Hematopoietic multipotent progenitor cell treated with erythropoietin and hydrocortisone succinate and interleukin-3 and kit ligand, for 8 days (in vitro differentiated cells): ENCODE data around the gene UBE2C.

Source experiments
- DNase-seq: peaks from one replicate; pipeline ENCODE4 v3.0.0-alpha.2; 2015

Gene UBE2C

GRCh38 chr20:45833883-45834796, 21.7 kb downstream of the UBE2C start:
- no peak for DNase-seq

DNA sequence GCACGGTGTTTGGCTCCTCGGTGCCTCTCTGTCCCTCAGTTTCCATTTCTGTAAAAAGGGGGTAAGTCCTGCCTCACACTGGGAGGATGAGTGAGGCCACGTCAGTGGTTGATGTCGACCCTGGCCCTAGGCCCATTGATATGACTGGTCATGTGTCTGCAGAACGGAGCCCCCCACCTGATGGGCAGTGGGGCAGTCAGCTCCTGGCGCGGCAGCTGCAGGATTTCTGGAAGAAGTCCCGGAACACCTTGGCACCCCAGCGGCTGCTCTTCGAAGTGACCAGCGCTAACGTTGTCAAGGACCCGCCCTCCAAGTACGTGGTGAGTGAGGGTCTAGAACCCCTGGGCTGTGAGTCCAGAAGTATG, 22.3 kb downstream of the UBE2C start:
- DNase-seq = no peak

DNA sequence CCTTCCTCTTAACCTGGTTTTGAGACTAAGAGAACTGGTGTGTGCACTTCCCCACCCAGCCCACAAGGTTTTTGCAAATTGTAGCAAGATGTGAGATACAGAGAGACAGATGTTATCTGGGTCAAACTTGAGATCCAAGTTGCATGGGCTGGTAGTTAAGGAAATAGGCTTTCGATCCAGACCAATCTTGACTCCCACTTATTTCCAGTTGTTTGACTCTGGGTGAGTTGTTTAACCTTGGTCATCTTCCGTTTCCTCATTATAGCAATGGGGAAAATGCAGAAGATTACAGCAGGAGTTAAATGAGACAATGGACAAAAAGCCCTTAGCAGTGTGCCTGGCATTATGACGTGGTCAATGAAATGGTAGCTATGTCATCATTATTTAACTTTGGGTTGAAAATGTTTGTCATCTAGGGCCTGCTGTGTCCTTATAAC, 22.9 kb downstream of the UBE2C start:
- DNase-seq = no peak

GRCh38 chr20:45835825-45836224, 23.4 kb downstream of the UBE2C start:
- DNase-seq = peak; percentile 43

- DNase-seq = peak; percentile 80
Observed at GRCh38 chr20:45836841-45837240, 24.4 kb downstream of the UBE2C start.

DNA sequence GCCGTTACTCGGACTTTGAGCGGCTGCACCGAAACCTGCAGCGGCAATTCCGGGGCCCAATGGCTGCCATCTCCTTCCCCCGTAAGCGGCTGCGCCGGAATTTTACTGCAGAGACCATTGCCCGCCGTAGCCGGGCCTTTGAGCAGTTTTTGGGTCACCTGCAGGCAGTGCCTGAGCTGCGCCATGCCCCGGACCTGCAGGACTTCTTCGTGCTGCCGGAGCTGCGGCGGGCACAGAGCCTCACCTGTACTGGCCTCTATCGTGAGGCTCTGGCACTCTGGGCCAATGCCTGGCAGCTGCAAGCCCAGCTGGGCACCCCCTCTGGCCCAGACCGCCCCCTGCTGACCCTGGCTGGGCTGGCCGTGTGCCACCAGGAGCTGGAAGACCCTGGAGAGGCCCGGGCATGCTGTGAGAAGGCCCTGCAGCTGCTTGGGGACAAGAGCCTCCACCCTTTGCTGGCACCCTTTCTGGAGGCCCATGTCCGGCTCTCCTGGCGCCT, 28.3 kb downstream of the UBE2C start:
- DNase-seq = no peak

GRCh38 chr20:45841407-45842129, 29.1 kb downstream of the UBE2C start:
- DNase-seq = no peak

DNA sequence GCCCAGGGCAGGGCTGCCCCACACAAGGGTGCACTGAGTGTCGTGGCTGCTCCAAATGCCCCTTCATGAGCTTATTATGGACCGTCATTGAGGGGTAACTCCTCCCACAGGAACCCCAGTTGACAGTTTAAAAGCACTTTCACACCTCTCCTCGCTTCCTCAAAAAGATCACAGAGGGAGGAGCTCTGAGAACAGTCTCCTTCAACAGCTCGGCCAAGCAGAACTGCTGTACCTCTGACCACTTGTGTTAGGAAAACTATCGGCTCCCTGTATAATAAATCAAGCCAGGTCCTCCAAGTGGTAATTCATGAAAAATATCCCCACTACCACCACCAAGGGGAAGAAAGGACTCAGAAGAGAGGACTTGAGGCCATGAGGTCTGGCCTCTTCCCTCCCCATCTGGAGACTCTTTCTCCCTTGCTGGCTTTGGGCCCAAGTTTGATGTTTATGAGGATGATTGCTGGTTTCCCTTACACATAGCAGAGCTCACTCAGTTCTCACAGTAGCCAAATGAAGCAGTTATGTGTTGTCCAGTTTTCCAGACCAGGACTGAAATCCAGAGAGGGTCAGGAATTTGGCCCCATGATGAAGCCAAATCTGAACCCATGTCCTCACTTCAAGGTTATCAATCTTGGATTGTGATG, 29.8 kb downstream of the UBE2C start:
- DNase-seq = no peak

DNA sequence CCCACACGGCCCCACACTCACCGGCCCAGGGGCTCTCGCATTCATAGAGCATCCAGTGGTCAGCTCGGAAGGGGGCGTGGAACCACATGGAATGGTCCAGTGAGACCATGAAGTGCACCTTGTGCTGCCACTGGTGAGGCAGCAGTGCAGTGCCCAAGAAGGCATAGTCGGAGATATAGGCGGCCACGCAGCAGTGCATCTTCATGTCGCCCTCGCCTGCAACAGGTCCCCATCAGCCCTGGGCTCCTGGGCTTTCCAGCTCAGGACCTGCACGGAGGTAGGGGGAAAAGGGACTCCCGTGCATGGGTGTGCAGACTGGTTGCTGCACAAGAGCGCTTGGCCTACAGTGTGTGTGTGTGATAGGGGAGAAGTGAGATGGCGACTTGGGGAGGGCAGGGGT, 31.1 kb downstream of the UBE2C start:
- DNase-seq = no peak

DNA sequence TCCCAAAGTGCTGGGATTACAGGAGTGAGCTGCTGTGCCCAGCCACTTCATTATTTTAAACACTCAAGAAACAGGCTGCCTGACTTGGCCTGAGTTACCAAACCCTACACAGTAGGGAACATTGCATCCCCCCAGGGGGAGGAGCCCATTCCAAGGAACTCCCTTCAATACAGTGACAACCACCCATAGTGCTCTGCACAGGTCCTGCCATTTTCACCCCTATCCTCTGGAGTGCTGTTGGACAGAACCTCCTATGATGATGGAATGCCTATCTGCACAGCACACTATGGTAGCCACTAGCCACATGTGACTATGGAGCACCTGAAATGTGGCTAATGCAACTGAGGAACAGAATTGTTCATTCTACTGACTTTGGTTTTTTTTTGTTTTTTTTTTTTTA, 33.0 kb downstream of the UBE2C start:
- no peak for DNase-seq

- no peak for DNase-seq
Observed at GRCh38 chr20:45848421-45848820, 36.0 kb downstream of the UBE2C start.

GRCh38 chr20:45848969-45849582, 36.6 kb downstream of the UBE2C start:
- DNase-seq = no peak

DNA sequence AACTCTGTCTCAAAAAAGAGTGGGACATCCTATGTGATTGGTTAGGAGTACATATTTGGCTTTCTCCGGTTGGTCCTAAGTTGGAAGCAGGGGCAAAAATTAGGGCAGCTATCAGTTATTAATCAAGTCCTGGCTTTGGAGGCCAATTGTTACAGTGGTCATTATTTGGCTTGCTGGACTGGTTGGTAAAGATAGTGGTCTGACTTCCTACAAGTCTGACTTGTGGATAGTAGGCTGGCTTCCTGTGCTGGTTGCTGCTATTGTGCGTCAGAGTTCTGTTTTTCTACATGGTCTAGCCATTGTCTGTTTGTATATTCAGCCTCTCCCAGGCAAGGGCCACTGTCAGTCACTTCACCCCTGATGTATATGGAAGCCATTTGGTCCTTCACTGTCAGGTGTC, 37.8 kb downstream of the UBE2C start:
- no peak for DNase-seq

GRCh38 chr20:45850926-45851325, 38.5 kb downstream of the UBE2C start:
- peak; percentile 86 for DNase-seq

- no peak for DNase-seq
Observed at GRCh38 chr20:45851501-45851900, 39.1 kb downstream of the UBE2C start.

- DNase-seq = peak; percentile 50
Observed at GRCh38 chr20:45852326-45852725, 39.9 kb downstream of the UBE2C start.

DNA sequence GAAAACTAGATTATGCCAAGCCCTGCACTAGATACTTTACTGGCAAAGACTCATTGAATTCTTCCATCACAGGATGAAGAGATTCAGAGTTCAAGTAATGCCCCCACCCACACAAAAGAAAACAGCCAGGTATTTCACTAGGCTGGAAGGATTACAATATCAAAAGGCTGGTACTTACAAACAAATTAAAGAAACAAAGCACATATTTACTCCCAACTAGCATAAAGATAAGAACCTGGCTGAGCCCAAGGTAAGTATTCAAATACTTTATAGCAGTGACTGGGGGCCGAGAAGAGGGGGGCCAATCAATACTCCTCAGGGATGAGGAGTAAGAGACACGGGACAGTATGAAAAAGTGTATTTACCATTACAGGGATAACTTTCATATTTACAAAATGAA, 41.0 kb downstream of the UBE2C start:
- no peak for DNase-seq

- peak; percentile 100 for DNase-seq
Observed at GRCh38 chr20:45857114-45857881, 44.9 kb downstream of the UBE2C start, which contains the start of the genes ACOT8 and ZSWIM3. TSS of gene ACOT8 (minus strand) at chr20:45857392. CDS start at chr20:45857315, 77 bp downstream. TSS of gene ZSWIM3 (plus strand) at chr20:45857614. CDS start at chr20:45857826, 212 bp downstream.

- no peak for DNase-seq
Observed at GRCh38 chr20:45857882-45858216, 45.4 kb downstream of the UBE2C start.

DNA sequence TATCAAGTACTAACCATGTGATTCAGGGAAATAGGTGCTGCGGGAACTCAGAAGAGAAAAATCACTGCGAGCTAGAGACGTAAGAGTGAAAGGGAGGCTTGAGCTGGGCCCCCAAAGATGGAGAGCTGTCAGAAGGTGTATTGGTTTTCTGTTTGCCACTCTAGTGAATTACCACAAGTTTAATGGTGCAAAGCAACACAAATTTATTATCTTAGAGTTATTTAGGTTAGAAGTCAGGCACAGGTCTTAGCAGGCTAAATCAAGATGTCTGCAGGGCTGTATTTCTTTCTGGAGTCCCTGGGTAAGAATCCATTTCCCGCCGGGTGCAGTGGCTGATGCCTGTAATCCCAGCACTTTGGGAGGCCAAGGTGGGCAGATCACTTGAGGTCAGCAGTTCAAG, 47.5 kb downstream of the UBE2C start:
- no peak for DNase-seq

- DNase-seq = no peak
Observed at GRCh38 chr20:45860560-45861220, 48.2 kb downstream of the UBE2C start.
